GM12878 (cell line): ENCODE results near the gene TAF13. TPM values are rescaled to one million over a fixed set of nuclear protein-coding genes. Genes with fewer than 3 reads are reported as not detected.

Experiments used
- CBFB ChIP-seq: IDR thresholded peaks from 2 replicates; pipeline ENCODE4 v1.6.1; 2016; ENCODE audit warnings: antibody characterized with exemption, low read depth
- CEBPB ChIP-seq, 2 experiments: fragments of 150-350 bp in 1 of 2; IDR thresholded peaks; 2 replicates each; pipeline ENCODE4 v1.6.1; 2012 to 2014; ENCODE audit warnings: low read depth in 2 of 2, low read length in 2 of 2, borderline replicate concordance in 1 of 2, inconsistent platforms in 1 of 2
- CHD1 ChIP-seq: IDR thresholded peaks from 2 replicates; pipeline ENCODE4 v1.6.1; 2012; ENCODE audit warnings: low read depth, low read length, improper control_type of control experiment
- FOXM1 ChIP-seq: IDR thresholded peaks from 2 replicates; pipeline ENCODE4 v1.6.1; 2012; ENCODE audit warnings: low read depth, mild to moderate bottlenecking, inconsistent platforms, low read length, moderate library complexity
- MTA3 ChIP-seq: IDR thresholded peaks from 2 replicates; pipeline ENCODE4 v1.6.1; 2012; ENCODE audit warnings: low read length, inconsistent platforms, borderline replicate concordance
- NR2F1 ChIP-seq: fragments of 450-650 bp; conservative IDR thresholded peaks from 2 replicates; pipeline ENCODE4 v1.6.1; 2017; ENCODE audit warnings: mild to moderate bottlenecking
- POLR2AphosphoS5 ChIP-seq: IDR thresholded peaks from 2 replicates; pipeline ENCODE4 v1.6.1; 2011; ENCODE audit warnings: mild to moderate bottlenecking, low read length, inconsistent platforms
- SKIL ChIP-seq: fragments of 450-650 bp; IDR thresholded peaks from 2 replicates; pipeline ENCODE4 v1.6.1; 2017; ENCODE audit warnings: mild to moderate bottlenecking, low read depth, inconsistent platforms; ENCODE audit not compliant: poor library complexity, severe bottlenecking
- SMC3 ChIP-seq: IDR thresholded peaks from 2 replicates; pipeline ENCODE4 v1.6.1; 2011; ENCODE audit warnings: low read length, improper control_type of control experiment, borderline replicate concordance
- SP1 ChIP-seq: IDR thresholded peaks from one replicate; pipeline ENCODE4 v1.6.1; 2011; ENCODE audit warnings: low read depth, low read length
- SUPT20H ChIP-seq: IDR thresholded peaks from 2 replicates; pipeline ENCODE4 v1.6.1; 2011; ENCODE audit warnings: low read depth, mild to moderate bottlenecking, low read length, moderate library complexity, borderline replicate concordance; ENCODE audit not compliant: control insufficient read depth
- YBX1 ChIP-seq: fragments of 450-650 bp; IDR thresholded peaks from 2 replicates; pipeline ENCODE4 v1.6.1; 2016; ENCODE audit warnings: antibody characterized with exemption
- YY1 ChIP-seq: IDR thresholded peaks from 2 replicates; pipeline ENCODE4 v1.6.1; 2011; ENCODE audit warnings: low read depth, mild to moderate bottlenecking, low read length
- ZNF207 ChIP-seq: fragments of 450-650 bp; IDR thresholded peaks from 2 replicates; pipeline ENCODE4 v1.6.1; 2014; ENCODE audit warnings: antibody characterized with exemption, mild to moderate bottlenecking, borderline replicate concordance
- ZNF274 ChIP-seq: IDR thresholded peaks from one replicate; pipeline ENCODE4 v1.8.0; 2011; ENCODE audit not compliant: insufficient read length, insufficient read depth
- ZNF622 ChIP-seq: fragments of 450-650 bp; IDR thresholded peaks from 2 replicates; pipeline ENCODE4 v1.6.1; 2017; ENCODE audit warnings: mild to moderate bottlenecking, inconsistent platforms
- ZSCAN29 ChIP-seq: fragments of 450-650 bp; IDR thresholded peaks from 2 replicates; pipeline ENCODE4 v1.6.1; 2017; ENCODE audit warnings: mild to moderate bottlenecking, moderate library complexity
- ZZZ3 ChIP-seq: IDR thresholded peaks from 2 replicates; pipeline ENCODE4 v1.6.1; 2011; ENCODE audit warnings: low read depth; ENCODE audit not compliant: control insufficient read depth, insufficient read length
- polyA plus RNA-seq, 11 experiments: library from polyadenylated mRNA; depleted of rRNA in 4 of 11; unstranded in 6 of 11; stranded (reverse) in 5 of 11; fragments of >200 nt; fragmentation: Nextera tagmentation in 4 of 11; fragmentation: Illumina TruSeq in 1 of 11; extraction: Ambion mirVana in 4 of 11; extraction: Trizol in 1 of 11; gene quantifications; 1 replicate in 1 of 11; 2 replicates in 10 of 11; pipeline versions ENCODE4 v1.2.1 to v1.2.3, GENCODE V29; 2011 to 2016; ENCODE audit warnings: inconsistent platforms in 2 of 11, missing spikeins in 2 of 11, low read depth in 1 of 11
- total RNA-seq, 4 experiments: library from RNA; depleted of rRNA in 3 of 4; stranded (reverse); fragments of >200 nt in 3 of 4; fragmentation: Illumina TruSeq in 1 of 4; extraction: Trizol in 1 of 4; gene quantifications; 2 replicates each; pipeline versions ENCODE4 v1.2.1 to v1.2.3, GENCODE V29; 2013 to 2021
- TF ChIP-seq, protein P1 (sequence below): IDR thresholded peaks from 2 replicates; pipeline ENCODE4 v1.6.1; 2011; ENCODE audit warnings: low read depth, low read length, improper control_type of control experiment, borderline replicate concordance
- TF ChIP-seq, protein P2 (sequence below): fragments of 450-650 bp; IDR thresholded peaks from 2 replicates; pipeline ENCODE4 v1.6.1; 2017; ENCODE audit warnings: antibody characterized with exemption, mild to moderate bottlenecking, moderate library complexity
- TF ChIP-seq, protein P3 (sequence below), 3 experiments: IDR thresholded peaks in 2 of 3; conservative IDR thresholded peaks in 1 of 3; 2 replicates each; pipeline ENCODE4 v1.5.1; 2011; ENCODE audit warnings: low read depth in 3 of 3, low read length in 3 of 3, mild to moderate bottlenecking in 3 of 3, control low read depth in 2 of 3, moderate library complexity in 2 of 3, inconsistent platforms in 1 of 3, mixed read lengths in 1 of 3; ENCODE audit not compliant: control insufficient read depth in 2 of 3, insufficient read depth in 1 of 3; ENCODE audit errors: extremely low read depth in 1 of 3

The TAF13 gene
- total and polyA plus RNA-seq, 10 of the 15 experiments (the other 5 are each of a cell fraction or from before 2014, with no cell fraction given): 8.1 to 30.6 (median 18.0) TPM

DNA sequence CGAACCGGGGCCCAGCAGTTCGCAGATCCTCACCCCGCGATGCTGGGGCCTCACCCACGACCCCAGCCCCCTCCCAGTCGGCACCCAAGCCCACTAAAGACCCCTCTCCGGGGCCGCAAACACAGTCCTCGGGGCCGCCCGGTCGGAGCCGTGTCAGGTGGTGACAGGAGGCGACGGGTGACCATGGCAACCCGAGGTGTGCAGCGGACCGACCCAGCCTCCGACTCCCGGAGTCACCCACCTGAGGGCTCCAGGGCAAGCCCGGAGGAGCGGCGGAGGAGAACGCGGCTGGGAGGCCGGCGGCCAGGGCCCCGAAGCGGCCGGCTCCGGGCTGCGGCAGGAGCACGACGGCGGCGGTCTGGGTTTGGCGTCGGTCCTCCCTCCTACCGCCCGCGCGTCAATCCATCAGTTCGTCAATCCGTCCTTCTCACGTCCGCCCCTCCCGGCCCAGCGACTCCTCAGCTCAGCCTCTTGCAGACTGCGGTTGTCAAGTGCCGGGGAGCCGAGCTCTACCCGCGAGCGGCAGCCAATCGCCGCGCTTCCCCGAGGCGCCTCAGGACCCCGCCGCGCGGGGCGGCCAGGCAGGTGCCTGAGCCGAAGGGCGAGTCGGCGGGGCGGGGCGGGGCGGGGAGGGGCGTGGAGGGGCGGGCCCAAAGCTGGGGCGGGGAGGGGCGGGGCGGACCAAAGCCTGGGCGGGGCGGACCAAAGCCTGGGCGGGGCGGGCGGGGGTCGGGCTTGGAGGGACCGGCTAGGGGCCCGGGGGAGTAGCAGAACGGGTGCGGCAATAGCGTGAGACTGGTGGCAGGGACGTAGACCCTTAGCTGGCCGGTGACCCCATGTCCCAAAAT, 34.0 kb downstream of the TAF13 start, which contains the start of gene WDR47 (continued):
- TF ChIP-seq SKIL (no peak), MTA3 (no peak), SMC3 (no peak), CEBPB (IDR thresholded peaks at IDR 0.05; ENCODE audit: borderline replicate concordance in 1 of 2, low read depth in 2 of 2, low read length in 2 of 2) (no peak), POLR2AphosphoS5 (peak; percentile 97), YY1 (no peak), SUPT20H (no peak), NR2F1 (peak; percentile 44; the same call in 1 of the 2 replicates), CHD1 (no peak), ZNF622 (no peak), CBFB (peak; percentile 68), ZZZ3 (no peak), YBX1 (no peak), FOXM1 (no peak), ZNF207 (0 out of 2 replicates have a peak, but pooled peaks have one; percentile 70), ZSCAN29 (no peak), ZNF274 (no peak), SP1 (no peak)
- TF ChIP-seq, protein P1, sequence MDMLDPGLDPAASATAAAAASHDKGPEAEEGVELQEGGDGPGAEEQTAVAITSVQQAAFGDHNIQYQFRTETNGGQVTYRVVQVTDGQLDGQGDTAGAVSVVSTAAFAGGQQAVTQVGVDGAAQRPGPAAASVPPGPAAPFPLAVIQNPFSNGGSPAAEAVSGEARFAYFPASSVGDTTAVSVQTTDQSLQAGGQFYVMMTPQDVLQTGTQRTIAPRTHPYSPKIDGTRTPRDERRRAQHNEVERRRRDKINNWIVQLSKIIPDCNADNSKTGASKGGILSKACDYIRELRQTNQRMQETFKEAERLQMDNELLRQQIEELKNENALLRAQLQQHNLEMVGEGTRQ: no peak
- TF ChIP-seq, protein P2, sequence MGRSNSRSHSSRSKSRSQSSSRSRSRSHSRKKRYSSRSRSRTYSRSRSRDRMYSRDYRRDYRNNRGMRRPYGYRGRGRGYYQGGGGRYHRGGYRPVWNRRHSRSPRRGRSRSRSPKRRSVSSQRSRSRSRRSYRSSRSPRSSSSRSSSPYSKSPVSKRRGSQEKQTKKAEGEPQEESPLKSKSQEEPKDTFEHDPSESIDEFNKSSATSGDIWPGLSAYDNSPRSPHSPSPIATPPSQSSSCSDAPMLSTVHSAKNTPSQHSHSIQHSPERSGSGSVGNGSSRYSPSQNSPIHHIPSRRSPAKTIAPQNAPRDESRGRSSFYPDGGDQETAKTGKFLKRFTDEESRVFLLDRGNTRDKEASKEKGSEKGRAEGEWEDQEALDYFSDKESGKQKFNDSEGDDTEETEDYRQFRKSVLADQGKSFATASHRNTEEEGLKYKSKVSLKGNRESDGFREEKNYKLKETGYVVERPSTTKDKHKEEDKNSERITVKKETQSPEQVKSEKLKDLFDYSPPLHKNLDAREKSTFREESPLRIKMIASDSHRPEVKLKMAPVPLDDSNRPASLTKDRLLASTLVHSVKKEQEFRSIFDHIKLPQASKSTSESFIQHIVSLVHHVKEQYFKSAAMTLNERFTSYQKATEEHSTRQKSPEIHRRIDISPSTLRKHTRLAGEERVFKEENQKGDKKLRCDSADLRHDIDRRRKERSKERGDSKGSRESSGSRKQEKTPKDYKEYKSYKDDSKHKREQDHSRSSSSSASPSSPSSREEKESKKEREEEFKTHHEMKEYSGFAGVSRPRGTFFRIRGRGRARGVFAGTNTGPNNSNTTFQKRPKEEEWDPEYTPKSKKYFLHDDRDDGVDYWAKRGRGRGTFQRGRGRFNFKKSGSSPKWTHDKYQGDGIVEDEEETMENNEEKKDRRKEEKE: no peak
- TF ChIP-seq, protein P3, sequence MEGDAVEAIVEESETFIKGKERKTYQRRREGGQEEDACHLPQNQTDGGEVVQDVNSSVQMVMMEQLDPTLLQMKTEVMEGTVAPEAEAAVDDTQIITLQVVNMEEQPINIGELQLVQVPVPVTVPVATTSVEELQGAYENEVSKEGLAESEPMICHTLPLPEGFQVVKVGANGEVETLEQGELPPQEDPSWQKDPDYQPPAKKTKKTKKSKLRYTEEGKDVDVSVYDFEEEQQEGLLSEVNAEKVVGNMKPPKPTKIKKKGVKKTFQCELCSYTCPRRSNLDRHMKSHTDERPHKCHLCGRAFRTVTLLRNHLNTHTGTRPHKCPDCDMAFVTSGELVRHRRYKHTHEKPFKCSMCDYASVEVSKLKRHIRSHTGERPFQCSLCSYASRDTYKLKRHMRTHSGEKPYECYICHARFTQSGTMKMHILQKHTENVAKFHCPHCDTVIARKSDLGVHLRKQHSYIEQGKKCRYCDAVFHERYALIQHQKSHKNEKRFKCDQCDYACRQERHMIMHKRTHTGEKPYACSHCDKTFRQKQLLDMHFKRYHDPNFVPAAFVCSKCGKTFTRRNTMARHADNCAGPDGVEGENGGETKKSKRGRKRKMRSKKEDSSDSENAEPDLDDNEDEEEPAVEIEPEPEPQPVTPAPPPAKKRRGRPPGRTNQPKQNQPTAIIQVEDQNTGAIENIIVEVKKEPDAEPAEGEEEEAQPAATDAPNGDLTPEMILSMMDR (IDR thresholded peaks at IDR 0.05 in 2 of 3, conservative IDR thresholded peaks at IDR 0.05 in 1 of 3; ENCODE audit: control insufficient read depth in 2 of 3, extremely low read depth in 1 of 3, insufficient read depth in 1 of 3, low read depth in 3 of 3, low read length in 3 of 3): no peak
